Esophagus muscularis mucosa (tissue), 4 donors: ENCODE measurements around the gene PHACTR3.

Source experiments
- CTCF ChIP-seq, 3 experiments: fragments of 200-600 bp in 2 of 3; fragments of 450-650 bp in 1 of 3; sonication (generic) in 2 of 3; IDR thresholded peaks; one replicate each; pipeline ENCODE4 v1.5.1; 2017 to 2019; ENCODE audit warnings: antibody characterized with exemption in 3 of 3, mild to moderate bottlenecking in 2 of 3, moderate library complexity in 1 of 3
- EP300 ChIP-seq: sonication (generic); formaldehyde crosslinking; IDR thresholded peaks from one replicate; pipeline ENCODE4 v1.6.1; 2017; ENCODE audit warnings: antibody characterized with exemption
- POLR2A ChIP-seq: fragments of 450-650 bp; IDR thresholded peaks from one replicate; pipeline ENCODE4 v1.6.1; 2017; ENCODE audit warnings: antibody characterized with exemption, moderate library complexity, mild to moderate bottlenecking, low read depth

- TF ChIP-seq CTCF (IDR thresholded peaks at IDR 0.05) (no peak), POLR2A (no peak), EP300 (no peak)
Observed at GRCh38 chr20:59747671-59748515, 143.6 kb downstream of the PHACTR3 start.
